DND-41 (cell line): Measurements from ENCODE around the gene GUCA2B.

Experiments used
- ATAC-seq: fragments of 200-7000 bp; cut with Tn5 transposase; 3 replicates; pipeline ENCODE4 v1.9.1; 2021; ENCODE audit warnings: low read depth; ENCODE audit not compliant: insufficient read depth
- DNase-seq: peaks from one replicate; pipeline ENCODE4 v3.0.0-alpha.2; 2020
- H2AFZ ChIP-seq: 2 replicates; pipeline ENCODE4 v1.6.0; 2012; ENCODE audit warnings: low read depth, low read length
- H3K27ac ChIP-seq: 2 replicates; pipeline ENCODE4 v1.5.1; 2012; ENCODE audit warnings: low read length, inconsistent platforms
- H3K27me3 ChIP-seq: fragments of 200-600 bp; sonication (generic); 2 replicates; pipeline ENCODE4 v1.6.0; 2012; ENCODE audit warnings: low read length, mild to moderate bottlenecking, inconsistent platforms; ENCODE audit not compliant: insufficient read depth, poor library complexity
- H3K36me3 ChIP-seq: 2 replicates; pipeline ENCODE4 v1.5.1; 2012; ENCODE audit warnings: low read length, inconsistent platforms; ENCODE audit not compliant: insufficient read depth
- H3K4me1 ChIP-seq: 2 replicates; pipeline ENCODE4 v1.5.1; 2012; ENCODE audit warnings: mild to moderate bottlenecking, low read length; ENCODE audit not compliant: insufficient read depth
- H3K4me2 ChIP-seq: 2 replicates; pipeline ENCODE4 v1.6.0; 2012; ENCODE audit warnings: mild to moderate bottlenecking, moderate library complexity, low read length, inconsistent platforms; ENCODE audit not compliant: insufficient read depth
- H3K4me3 ChIP-seq, 2 experiments: fragments of 200-600 bp in 1 of 2; shearing (Covaris generic) in 1 of 2; 2 replicates each; pipeline ENCODE4 v1.5.1; 2012 to 2016; ENCODE audit warnings: inconsistent platforms in 2 of 2, low read length in 2 of 2, mild to moderate bottlenecking in 2 of 2, low read depth in 1 of 2, moderate library complexity in 1 of 2
- H3K79me2 ChIP-seq: 2 replicates; pipeline ENCODE4 v1.6.0; 2012; ENCODE audit warnings: low read length, inconsistent platforms; ENCODE audit not compliant: insufficient read depth
- H3K9ac ChIP-seq: 2 replicates; pipeline ENCODE4 v1.6.0; 2012; ENCODE audit warnings: low read depth, mild to moderate bottlenecking, inconsistent platforms, low read length, moderate library complexity
- H3K9me3 ChIP-seq: 2 replicates; pipeline ENCODE4 v1.5.1; 2012; ENCODE audit warnings: low read length, moderate library complexity, mild to moderate bottlenecking, inconsistent platforms; ENCODE audit not compliant: insufficient read depth, severe bottlenecking
- H4K20me1 ChIP-seq: 2 replicates; pipeline ENCODE4 v1.6.0; 2012; ENCODE audit warnings: low read length; ENCODE audit not compliant: insufficient read depth
- CTCF ChIP-seq: IDR thresholded peaks from 2 replicates; pipeline ENCODE4 v1.5.1; 2012; ENCODE audit warnings: borderline replicate concordance, low read length, moderate library complexity, mild to moderate bottlenecking; ENCODE audit not compliant: poor library complexity, severe bottlenecking; ENCODE audit errors: extremely low read depth
- EZH2 ChIP-seq: IDR thresholded peaks from 3 replicates; pipeline ENCODE4 v1.6.1; 2012; ENCODE audit warnings: borderline replicate concordance, low read depth, mild to moderate bottlenecking, moderate library complexity, low read length, inconsistent platforms; ENCODE audit not compliant: severe bottlenecking

The GUCA2B gene

GRCh38 chr1:42122408-42122807 lies 30.8 kb upstream of the GUCA2B start:
- no peaks in the 10 kb centered on the region for H3K9me3 ChIP-seq
- ATAC-seq: no peak
- no peak overlapping the region for H3K9ac ChIP-seq
- no peak overlapping the region for H3K4me3 ChIP-seq
- H2AFZ ChIP-seq: no peak overlapping the region
- no peak overlapping the region for H3K27ac ChIP-seq
- H4K20me1 ChIP-seq: no peaks in the 10 kb centered on the region
- H3K27me3 ChIP-seq: no peaks in the 10 kb centered on the region
- H3K4me1 ChIP-seq: no peaks in the 10 kb centered on the region
- TF ChIP-seq EZH2 (no peak), CTCF (no peak)
- DNase-seq: no peak
- H3K36me3 ChIP-seq: no peaks in the 10 kb centered on the region
- H3K4me2 ChIP-seq: no peak overlapping the region
- H3K79me2 ChIP-seq: no peaks in the 10 kb centered on the region

- H3K36me3 ChIP-seq: no peaks in the 10 kb centered on the region
- H3K27me3 ChIP-seq: no peaks in the 10 kb centered on the region
- no peak overlapping the region for H3K4me3 ChIP-seq
- H3K4me1 ChIP-seq: no peaks in the 10 kb centered on the region
- H3K9ac ChIP-seq: no peak overlapping the region
- ATAC-seq (no peak), DNase-seq (no peak)
- H4K20me1 ChIP-seq: no peaks in the 10 kb centered on the region
- TF ChIP-seq EZH2 (no peak), CTCF (no peak)
- H3K9me3 ChIP-seq: no peaks in the 10 kb centered on the region
- no peaks in the 10 kb centered on the region for H3K79me2 ChIP-seq
- no peak overlapping the region for H2AFZ ChIP-seq
- no peak overlapping the region for H3K27ac ChIP-seq
- no peak overlapping the region for H3K4me2 ChIP-seq
Measured at GRCh38 chr1:42125552-42125951, 27.7 kb upstream of the GUCA2B start.

- no peak overlapping the region for H3K9ac ChIP-seq
- H4K20me1 ChIP-seq: no peaks in the 10 kb centered on the region
- H2AFZ ChIP-seq: no peak overlapping the region
- DNase-seq: no peak
- H3K4me2 ChIP-seq: no peak overlapping the region
- no peaks in the 10 kb centered on the region for H3K79me2 ChIP-seq
- no peak overlapping the region for H3K27ac ChIP-seq
- H3K27me3 ChIP-seq: no peaks in the 10 kb centered on the region
- H3K4me1 ChIP-seq: no peaks in the 10 kb centered on the region
- TF ChIP-seq CTCF: no peak
- TF ChIP-seq EZH2: no peak
- H3K9me3 ChIP-seq: no peaks in the 10 kb centered on the region
- H3K36me3 ChIP-seq: no peaks in the 10 kb centered on the region
- H3K4me3 ChIP-seq: no peak overlapping the region
- ATAC-seq: no peak
Measured at GRCh38 chr1:42127767-42128166, 25.4 kb upstream of the GUCA2B start.

- H3K27me3 ChIP-seq: no peaks in the 10 kb centered on the region
- TF ChIP-seq CTCF (no peak), EZH2 (no peak)
- DNase-seq (no peak), ATAC-seq (no peak)
- H3K36me3 ChIP-seq: no peaks in the 10 kb centered on the region
- H3K27ac ChIP-seq: no peak overlapping the region
- no peak overlapping the region for H3K4me3 ChIP-seq
- H4K20me1 ChIP-seq: no peaks in the 10 kb centered on the region
- H3K9ac ChIP-seq: no peak overlapping the region
- no peaks in the 10 kb centered on the region for H3K79me2 ChIP-seq
- no peak overlapping the region for H3K4me2 ChIP-seq
- H2AFZ ChIP-seq: peak overlapping the region; percentile 19; the same call in 1 of the 2 replicates
- no peaks in the 10 kb centered on the region for H3K4me1 ChIP-seq
- H3K9me3 ChIP-seq: no peaks in the 10 kb centered on the region
Measured at GRCh38 chr1:42128499-42128898, 24.7 kb upstream of the GUCA2B start.
